Choroid plexus epithelial cell (primary cell): ENCODE data around the gene PAK2.
A peak's percentile ranks its signal among the peaks of the same experiment; 100 is the strongest.

Experiments used
- DNase-seq: peaks from one replicate; pipeline ENCODE4 v3.0.0-alpha.2; 2010; ENCODE audit warnings: low read depth
- H3K4me3 ChIP-seq: 2 replicates; pipeline ENCODE4 v1.5.1; 2011; ENCODE audit warnings: low read depth, mild to moderate bottlenecking, control low read depth, low read length, moderate library complexity
- CTCF ChIP-seq: conservative IDR thresholded peaks from 2 replicates; pipeline ENCODE4 v1.5.1; 2011; ENCODE audit warnings: low read depth, mild to moderate bottlenecking, control low read depth, inconsistent platforms, low read length, moderate library complexity

The PAK2 gene

GRCh38 chr3:196772102-196772501, 32.4 kb downstream of the PAK2 start:
- no peak for DNase-seq
- no peak overlapping the region for H3K4me3 ChIP-seq
- TF ChIP-seq CTCF = no peak

- no peak overlapping the region for H3K4me3 ChIP-seq
- no peak for TF ChIP-seq CTCF
- DNase-seq = no peak
Measured at GRCh38 chr3:196772897-196773296, 33.2 kb downstream of the PAK2 start.

GRCh38 chr3:196774191-196774820, 34.6 kb downstream of the PAK2 start:
- no peak for TF ChIP-seq CTCF
- DNase-seq = peak; percentile 33

GRCh38 chr3:196774848-196775422, 35.3 kb downstream of the PAK2 start:
- H3K4me3 ChIP-seq = no peak overlapping the region
- TF ChIP-seq CTCF = no peak
- DNase-seq = peak; percentile 32

More at GRCh38 chr3:196774191-196774820, 34.6 kb downstream of the PAK2 start:
- H3K4me3 ChIP-seq = no peak overlapping the region

- H3K4me3 ChIP-seq = no peak overlapping the region
- TF ChIP-seq CTCF = no peak
- DNase-seq = no peak
Measured at GRCh38 chr3:196775938-196776337, 36.3 kb downstream of the PAK2 start.

- TF ChIP-seq CTCF = no peak
- DNase-seq = no peak
- H3K4me3 ChIP-seq = no peak overlapping the region
Measured at GRCh38 chr3:196777836-196778235, 38.2 kb downstream of the PAK2 start.

GRCh38 chr3:196778755-196779154, 39.1 kb downstream of the PAK2 start:
- no peak overlapping the region for H3K4me3 ChIP-seq
- peak; percentile 61 for DNase-seq
- no peak for TF ChIP-seq CTCF
